SK-N-SH treated with all-trans-retinoic acid at 6 μM for 48 hours (cell line): Measurements from ENCODE around the gene FUT3.
"Not testable (repeated sequence)": the region's sequence is repeated elsewhere in the genome, so short reads cannot be mapped to it uniquely, and the experiment has no call there.

ENCODE experiments used
- ARNTL ChIP-seq: fragments of 450-650 bp; formaldehyde crosslinking; IDR thresholded peaks from 2 replicates; pipeline ENCODE4 v1.5.0; 2020; ENCODE audit warnings: low read depth, mild to moderate bottlenecking, moderate library complexity, borderline replicate concordance
- CREB5 ChIP-seq: fragments of 250-450 bp; sonication (Bioruptor Pico); IDR thresholded peaks from 2 replicates; pipeline ENCODE4 v1.5.1; 2020; ENCODE audit warnings: low read depth, mild to moderate bottlenecking, moderate library complexity
- ESRRG ChIP-seq: fragments of 250-450 bp; sonication (Bioruptor Pico); IDR thresholded peaks from 2 replicates; pipeline ENCODE4 v1.6.1; 2021; ENCODE audit warnings: mild to moderate bottlenecking
- ISL1 ChIP-seq: fragments of 250-450 bp; sonication (Bioruptor Pico); IDR thresholded peaks from 2 replicates; pipeline ENCODE4 v2.1.2; 2022; ENCODE audit warnings: mild to moderate bottlenecking, moderate library complexity
- PATZ1 ChIP-seq: fragments of 250-450 bp; sonication (Bioruptor Pico); IDR thresholded peaks from 2 replicates; pipeline ENCODE4 v1.8.0; 2020; ENCODE audit warnings: mild to moderate bottlenecking, moderate library complexity, borderline replicate concordance
- TOX ChIP-seq: fragments of 250-450 bp; sonication (Bioruptor Pico); IDR thresholded peaks from 2 replicates; pipeline ENCODE4 v1.8.0; 2021; ENCODE audit warnings: mild to moderate bottlenecking, moderate library complexity, borderline replicate concordance
- ZFP3 ChIP-seq: fragments of 250-450 bp; sonication (Bioruptor Pico); IDR thresholded peaks from 2 replicates; pipeline ENCODE4 v1.5.0; 2020; ENCODE audit warnings: mild to moderate bottlenecking, moderate library complexity
- ZFP30 ChIP-seq: fragments of 450-650 bp; formaldehyde crosslinking; IDR thresholded peaks from 2 replicates; pipeline ENCODE4 v1.5.0; 2022; ENCODE audit warnings: mild to moderate bottlenecking, moderate library complexity
- ZNF70 ChIP-seq: fragments of 450-650 bp; formaldehyde crosslinking; IDR thresholded peaks from 2 replicates; pipeline ENCODE4 v1.5.0; 2020; ENCODE audit warnings: mild to moderate bottlenecking, moderate library complexity
- ZNF8 ChIP-seq: fragments of 450-650 bp; formaldehyde crosslinking; IDR thresholded peaks from 2 replicates; pipeline ENCODE4 v1.5.0; 2020; ENCODE audit warnings: mild to moderate bottlenecking, moderate library complexity

- not testable (repeated sequence) for TF ChIP-seq ZFP3; ZFP30 (CRISPR knock-in tag); ARNTL (CRISPR knock-in tag); ZNF70; ESRRG (CRISPR knock-in tag); ISL1; PATZ1 (CRISPR knock-in tag); CREB5 (CRISPR knock-in tag); TOX; ZNF8 (CRISPR knock-in tag)
Measured at GRCh38 chr19:5854121-5854520, 2.9 kb upstream of the FUT3 start.
